ENCODE measurements around the gene RBCK1.
"Not testable (repeated sequence)": the region's sequence is repeated elsewhere in the genome, so short reads cannot be mapped to it uniquely, and the experiment has no call there.

RBCK1 gene

GRCh38 chr20:476561-477249 lies 68.6 kb downstream of the RBCK1 start:
- DNase-seq, result not testable (repeated sequence)

DNA sequence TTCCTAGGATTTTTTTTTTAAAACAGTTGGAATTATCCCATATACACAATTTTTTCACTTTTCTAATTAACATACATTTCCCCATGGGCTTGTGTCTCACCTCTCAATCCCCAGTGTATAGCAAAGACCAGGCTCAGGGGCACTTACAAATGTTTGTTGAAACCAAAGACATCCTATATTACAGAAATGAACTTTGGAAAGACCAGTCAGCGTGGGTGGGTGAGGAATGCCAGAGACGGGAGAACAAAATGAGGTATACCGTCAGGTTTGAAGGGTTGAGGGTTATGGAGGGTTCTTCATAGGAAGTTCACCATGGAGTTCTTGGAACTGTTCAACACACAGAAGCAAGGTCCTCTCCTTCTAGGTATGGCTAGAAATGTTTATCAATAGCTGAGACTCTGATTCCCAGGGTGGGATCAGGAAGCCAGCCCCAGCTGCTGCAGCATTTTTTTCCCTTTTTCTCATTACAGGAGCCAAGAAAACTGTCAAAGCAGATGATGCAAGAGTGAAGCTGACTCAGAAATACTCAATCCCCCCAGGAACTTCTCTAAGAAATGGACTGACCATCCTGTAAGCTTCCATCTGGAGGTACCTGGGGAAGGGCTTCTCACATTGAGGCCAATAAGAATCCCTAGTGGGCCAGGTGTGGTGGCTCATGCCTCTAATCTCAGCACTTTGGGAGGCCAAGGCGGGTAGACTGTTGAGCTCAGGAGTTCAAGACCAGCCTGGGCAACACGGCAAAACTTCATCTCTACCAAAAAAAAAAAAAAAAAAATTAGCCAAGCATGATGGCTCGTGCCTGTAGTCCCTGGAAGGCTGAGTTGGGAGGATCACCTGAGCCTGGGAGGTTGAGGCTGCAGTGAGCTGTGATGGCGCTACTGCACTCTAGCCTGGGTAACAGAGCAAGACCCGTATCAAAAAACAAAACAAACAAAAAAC lies 70.2 kb downstream of the RBCK1 start:
- no peak for DNase-seq

DNA sequence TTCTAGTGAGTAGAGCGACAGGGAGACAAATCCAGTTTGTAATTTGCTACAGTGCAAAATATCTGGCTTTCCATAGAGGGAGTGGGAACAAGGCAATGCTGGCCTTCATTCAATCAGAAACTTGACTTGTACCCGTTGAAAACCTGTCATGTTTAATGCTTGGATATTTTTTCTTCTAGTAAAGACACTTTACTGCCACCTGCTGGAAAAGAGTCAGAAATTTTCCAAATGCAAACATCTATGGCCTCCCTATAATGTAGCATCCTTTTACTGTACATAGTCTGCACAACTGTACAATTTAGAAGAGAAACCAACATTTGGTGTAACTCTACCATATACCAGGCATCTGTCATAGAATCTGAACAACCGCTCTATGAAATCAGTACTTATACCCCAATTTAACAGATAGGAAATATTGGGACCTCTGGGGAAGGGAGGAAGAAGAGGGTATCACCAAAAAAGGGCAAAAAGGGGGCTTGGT lies 70.9 kb downstream of the RBCK1 start:
- peak; percentile 25 for DNase-seq

DNA sequence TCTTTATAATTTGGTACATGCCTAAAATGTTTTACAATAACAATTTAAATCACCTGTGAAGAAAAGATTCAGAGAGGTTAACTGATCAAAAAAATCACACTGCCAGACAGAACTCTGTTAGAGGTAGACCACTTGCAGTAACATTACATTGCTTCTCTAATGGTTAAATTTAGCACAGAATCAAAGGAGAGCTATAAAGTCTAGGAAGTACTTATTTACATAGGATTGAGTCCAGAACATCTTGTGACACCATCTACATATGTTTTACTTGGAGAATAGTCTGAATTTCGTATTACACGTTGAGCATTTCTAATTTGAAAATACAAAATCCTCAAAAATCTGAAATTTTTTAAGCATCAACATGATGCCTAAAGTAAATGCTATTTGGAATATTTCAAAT lies 71.4 kb downstream of the RBCK1 start:
- no peak for DNase-seq

GRCh38 chr20:480044-480443 lies 71.9 kb downstream of the RBCK1 start:
- DNase-seq, result no peak

GRCh38 chr20:481167-481566 lies 73.1 kb downstream of the RBCK1 start:
- DNase-seq, result no peak
